KMS-11 (cell line): ENCODE data around the gene TMEM209.
"Not testable (repeated sequence)": the region's sequence is repeated elsewhere in the genome, so short reads cannot be mapped to it uniquely, and the experiment has no call there.

Experiments used
- H2AFZ ChIP-seq: fragments of 200-600 bp; sonication (generic); 2 replicates; pipeline ENCODE4 v1.6.1; 2016; ENCODE audit warnings: antibody characterized with exemption, mixed run types, low read depth
- H3K27ac ChIP-seq: fragments of 200-600 bp; sonication (generic); 2 replicates; pipeline ENCODE4 v1.6.1; 2016; ENCODE audit warnings: mild to moderate bottlenecking, mixed run types
- H3K27me3 ChIP-seq: fragments of 200-600 bp; sonication (generic); 2 replicates; pipeline ENCODE4 v1.6.1; 2017; ENCODE audit warnings: mild to moderate bottlenecking, low read depth, mixed run types, moderate library complexity; ENCODE audit not compliant: insufficient read depth
- H3K36me3 ChIP-seq: fragments of 200-600 bp; sonication (generic); 2 replicates; pipeline ENCODE4 v1.6.1; 2017; ENCODE audit warnings: mild to moderate bottlenecking, mixed run types; ENCODE audit not compliant: insufficient read depth
- H3K4me1 ChIP-seq: fragments of 200-600 bp; sonication (generic); 2 replicates; pipeline ENCODE4 v1.6.1; 2016; ENCODE audit warnings: mild to moderate bottlenecking, low read depth, mixed run types; ENCODE audit not compliant: poor library complexity, severe bottlenecking
- H3K4me2 ChIP-seq: fragments of 200-600 bp; sonication (generic); 2 replicates; pipeline ENCODE4 v1.7.0; 2016; ENCODE audit warnings: mild to moderate bottlenecking, mixed run types
- H3K4me3 ChIP-seq: fragments of 200-600 bp; sonication (generic); IDR thresholded peaks from 2 replicates; pipeline ENCODE4 v1.6.1; 2017; ENCODE audit warnings: low read depth, low read length, mixed read lengths; ENCODE audit not compliant: insufficient read depth
- H3K79me2 ChIP-seq: fragments of 200-600 bp; sonication (generic); 2 replicates; pipeline ENCODE4 v1.6.1; 2016; ENCODE audit warnings: low read depth, mixed run types; ENCODE audit not compliant: insufficient read depth
- H3K9ac ChIP-seq: fragments of 200-600 bp; sonication (generic); 2 replicates; pipeline ENCODE4 v1.6.1; 2016; ENCODE audit warnings: mild to moderate bottlenecking, mixed run types
- H4K20me1 ChIP-seq: fragments of 200-600 bp; sonication (generic); 2 replicates; pipeline ENCODE4 v1.6.1; 2016; ENCODE audit warnings: mild to moderate bottlenecking, mixed run types; ENCODE audit not compliant: insufficient read depth
- TF ChIP-seq, protein P1 (sequence below): fragments of 200-600 bp; sonication (generic); conservative IDR thresholded peaks from 2 replicates; pipeline ENCODE4 v1.6.1; 2017; ENCODE audit warnings: low read depth, mild to moderate bottlenecking, antibody characterized with exemption, low read length, moderate library complexity, mixed read lengths

The TMEM209 gene

DNA sequence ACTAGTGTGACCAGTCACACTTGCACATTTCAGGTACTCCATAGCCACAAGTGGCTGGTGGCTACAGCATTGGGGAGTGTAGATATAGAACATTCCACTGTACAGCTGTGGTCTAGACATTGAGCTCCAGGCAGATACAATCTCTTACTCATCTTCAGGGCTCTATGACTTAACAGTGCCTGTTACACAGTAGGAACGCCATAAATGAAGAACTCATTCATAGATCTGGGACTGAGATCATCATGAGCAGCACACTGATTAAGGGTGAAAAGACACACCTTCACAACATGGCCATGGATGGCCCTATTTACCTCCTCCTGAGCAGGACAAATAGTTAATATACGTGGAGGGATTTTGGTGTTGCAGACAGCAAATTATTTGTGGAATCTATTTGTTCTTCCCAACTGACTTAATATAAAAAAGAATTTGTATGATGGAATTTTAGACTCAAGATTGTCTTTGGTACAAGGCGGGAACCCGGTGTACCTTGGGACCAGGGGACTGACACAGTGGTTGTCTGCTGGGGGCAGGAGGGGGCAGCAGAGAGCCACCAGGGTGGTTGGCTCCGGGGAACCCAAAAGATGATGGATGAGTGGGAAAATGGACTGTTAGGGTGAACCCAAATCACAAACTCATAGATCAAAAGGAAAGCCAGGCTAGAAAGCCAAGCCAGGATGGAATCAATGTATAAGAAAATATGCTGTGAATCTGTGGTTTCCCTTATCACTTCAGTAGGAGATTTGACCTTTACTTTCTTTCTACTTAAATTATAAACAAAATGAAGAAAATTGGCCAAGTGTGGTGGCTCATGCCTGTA is 37.2 kb upstream of the TMEM209 start:
- Histone ChIP-seq H3K27me3 (no peaks in the 10 kb centered on the region), H3K27ac (no peak overlapping the region), H3K9ac (no peak overlapping the region), H3K4me2 (peak overlapping the region; percentile 66; the same call in 1 of the 2 replicates), H3K4me1 (peaks cover 28% of the 10 kb centered on the region), H4K20me1 (no peaks in the 10 kb centered on the region), H3K36me3 (no peaks in the 10 kb centered on the region), H3K4me3 (no peak overlapping the region), H2AFZ (no peak overlapping the region), H3K79me2 (no peaks in the 10 kb centered on the region)
- TF ChIP-seq, protein P1, sequence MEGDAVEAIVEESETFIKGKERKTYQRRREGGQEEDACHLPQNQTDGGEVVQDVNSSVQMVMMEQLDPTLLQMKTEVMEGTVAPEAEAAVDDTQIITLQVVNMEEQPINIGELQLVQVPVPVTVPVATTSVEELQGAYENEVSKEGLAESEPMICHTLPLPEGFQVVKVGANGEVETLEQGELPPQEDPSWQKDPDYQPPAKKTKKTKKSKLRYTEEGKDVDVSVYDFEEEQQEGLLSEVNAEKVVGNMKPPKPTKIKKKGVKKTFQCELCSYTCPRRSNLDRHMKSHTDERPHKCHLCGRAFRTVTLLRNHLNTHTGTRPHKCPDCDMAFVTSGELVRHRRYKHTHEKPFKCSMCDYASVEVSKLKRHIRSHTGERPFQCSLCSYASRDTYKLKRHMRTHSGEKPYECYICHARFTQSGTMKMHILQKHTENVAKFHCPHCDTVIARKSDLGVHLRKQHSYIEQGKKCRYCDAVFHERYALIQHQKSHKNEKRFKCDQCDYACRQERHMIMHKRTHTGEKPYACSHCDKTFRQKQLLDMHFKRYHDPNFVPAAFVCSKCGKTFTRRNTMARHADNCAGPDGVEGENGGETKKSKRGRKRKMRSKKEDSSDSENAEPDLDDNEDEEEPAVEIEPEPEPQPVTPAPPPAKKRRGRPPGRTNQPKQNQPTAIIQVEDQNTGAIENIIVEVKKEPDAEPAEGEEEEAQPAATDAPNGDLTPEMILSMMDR: peak; percentile 99

DNA sequence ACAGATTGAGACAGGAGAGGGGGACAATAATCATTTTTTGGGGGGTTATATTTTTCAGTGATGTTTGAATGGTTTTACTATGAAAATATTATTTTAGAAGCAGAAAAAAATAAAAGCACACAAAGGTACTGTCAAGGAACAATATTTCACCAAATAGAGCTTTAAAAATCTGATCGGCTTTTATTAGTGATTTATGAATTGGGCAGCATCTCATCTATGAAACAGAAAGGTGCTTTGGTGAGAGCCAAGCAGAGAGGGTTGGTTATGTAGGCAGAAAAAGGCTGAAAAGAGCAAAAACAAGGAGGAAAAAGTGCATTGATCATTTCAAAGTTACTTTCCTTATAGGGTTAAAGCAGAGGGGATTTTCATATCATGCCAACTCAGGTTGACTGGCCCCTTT is 35.0 kb upstream of the TMEM209 start:
- Histone ChIP-seq H2AFZ (no peak overlapping the region), H3K4me3 (no peak overlapping the region), H3K9ac (no peak overlapping the region), H3K4me1 (peaks cover 28% of the 10 kb centered on the region), H3K4me2 (no peak overlapping the region), H3K27me3 (no peaks in the 10 kb centered on the region), H3K27ac (no peak overlapping the region), H3K36me3 (no peaks in the 10 kb centered on the region), H4K20me1 (no peaks in the 10 kb centered on the region), H3K79me2 (no peaks in the 10 kb centered on the region)
- TF ChIP-seq, protein P1: no peak

DNA sequence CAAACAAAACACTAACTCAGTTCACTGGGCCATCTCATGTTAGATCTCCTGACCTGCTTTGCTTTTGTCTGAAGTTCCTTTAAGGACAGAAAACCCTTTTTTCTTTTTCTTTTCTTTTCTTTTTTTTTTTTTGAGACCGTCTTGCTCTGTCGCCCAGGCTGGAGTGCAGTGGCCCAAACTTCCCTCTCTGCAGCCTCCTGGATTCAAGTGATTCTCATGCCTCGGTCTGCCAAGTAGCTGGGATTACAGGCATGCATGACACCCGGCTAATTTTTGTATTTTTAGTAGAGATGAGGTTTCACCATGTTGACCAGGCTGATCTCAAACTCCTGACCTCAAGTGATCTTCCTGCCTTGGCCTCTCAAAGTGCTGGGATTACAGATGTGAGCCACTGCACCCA is 31.2 kb upstream of the TMEM209 start:
- not testable (repeated sequence) for H3K9ac ChIP-seq, H3K27me3 ChIP-seq, H3K36me3 ChIP-seq, H3K4me3 ChIP-seq, H3K27ac ChIP-seq, H3K79me2 ChIP-seq, H4K20me1 ChIP-seq, H2AFZ ChIP-seq, H3K4me2 ChIP-seq, H3K4me1 ChIP-seq

DNA sequence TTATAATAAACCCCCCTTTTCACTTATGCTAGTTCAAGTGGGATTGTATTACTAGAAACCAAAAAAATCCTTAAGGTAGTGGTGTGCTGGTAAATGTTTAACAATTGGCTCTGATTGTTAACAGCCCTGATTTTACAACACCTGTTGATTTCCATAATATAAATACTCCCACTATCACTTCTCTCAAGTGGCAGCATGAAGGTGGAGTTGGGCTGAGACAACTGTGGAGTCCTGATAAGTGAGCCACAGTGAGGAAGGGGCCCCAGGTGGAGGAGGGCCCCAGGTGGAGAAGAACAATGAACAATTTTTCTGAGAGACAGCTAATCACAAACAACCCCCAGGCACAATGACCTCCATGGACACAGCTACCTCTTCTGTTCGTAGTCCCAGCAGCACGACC is 28.9 kb upstream of the TMEM209 start:
- TF ChIP-seq, protein P1: no peak
- Histone ChIP-seq H3K79me2 (no peaks in the 10 kb centered on the region), H3K4me1 (no peaks in the 10 kb centered on the region), H4K20me1 (no peaks in the 10 kb centered on the region), H2AFZ (no peak overlapping the region), H3K27me3 (no peaks in the 10 kb centered on the region), H3K36me3 (no peaks in the 10 kb centered on the region), H3K4me3 (no peak overlapping the region), H3K4me2 (no peak overlapping the region), H3K27ac (no peak overlapping the region), H3K9ac (no peak overlapping the region)

DNA sequence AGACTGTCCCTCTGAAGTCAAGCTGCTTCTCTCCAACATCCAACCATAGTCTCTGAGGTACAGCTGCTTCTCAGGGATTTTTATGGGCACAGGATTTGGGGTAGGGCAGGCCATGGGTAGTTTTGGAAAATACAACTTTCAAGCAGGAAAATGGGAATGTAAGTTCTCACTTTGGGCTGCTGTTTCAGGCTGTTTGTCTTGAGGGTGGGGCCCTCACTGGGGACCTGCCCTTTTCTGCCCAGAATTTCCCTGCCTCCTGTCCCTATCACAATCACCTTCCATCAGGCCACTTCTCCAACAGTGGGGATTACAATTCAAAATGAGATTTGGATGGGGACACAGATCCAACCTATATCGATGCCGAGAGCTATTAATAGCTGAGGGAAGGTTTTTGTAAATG is 27.0 kb upstream of the TMEM209 start:
- no peaks in the 10 kb centered on the region for H4K20me1 ChIP-seq
- H3K36me3 ChIP-seq: no peaks in the 10 kb centered on the region
- H2AFZ ChIP-seq: no peak overlapping the region

More for the DNA sequence above, 27.0 kb upstream of the TMEM209 start:
- no peaks in the 10 kb centered on the region for H3K4me1 ChIP-seq
- H3K27ac ChIP-seq: no peak overlapping the region
- TF ChIP-seq, protein P1: no peak
- H3K9ac ChIP-seq: no peak overlapping the region
- H3K27me3 ChIP-seq: no peaks in the 10 kb centered on the region
- H3K79me2 ChIP-seq: no peaks in the 10 kb centered on the region
- no peak overlapping the region for H3K4me2 ChIP-seq
- no peak overlapping the region for H3K4me3 ChIP-seq
